A549 (cell line): Measurements from ENCODE around the gene MYOM1.

Experiments used
- CHD4 ChIP-seq: fragments of 200-600 bp; sonication (generic); IDR thresholded peaks from 2 replicates; pipeline ENCODE4 v1.6.1; 2016; ENCODE audit warnings: antibody characterized with exemption, mild to moderate bottlenecking, borderline replicate concordance
- CTCF ChIP-seq: fragments of >200 bp; sonication (Bioruptor Twin); formaldehyde crosslinking; IDR thresholded peaks from 3 replicates; pipeline ENCODE4 v1.5.1; 2016
- EP300 ChIP-seq, 2 experiments: fragments of >200 bp; sonication (Bioruptor Twin); formaldehyde crosslinking; IDR thresholded peaks; 2 replicates in 1 of 2; 3 replicates in 1 of 2; pipeline ENCODE4 v1.6.1; 2016 to 2017
- HOXB5 ChIP-seq: fragments of 250-450 bp; sonication (Bioruptor Pico); IDR thresholded peaks from 2 replicates; pipeline ENCODE4 v1.5.0; 2020; ENCODE audit warnings: mild to moderate bottlenecking, moderate library complexity
- JUNB ChIP-seq: fragments of >200 bp; sonication (Bioruptor Twin); formaldehyde crosslinking; IDR thresholded peaks from 2 replicates; pipeline ENCODE4 v1.6.1; 2016
- KDM1A ChIP-seq: fragments of 200-600 bp; sonication (generic); IDR thresholded peaks from 2 replicates; pipeline ENCODE4 v1.6.1; 2016; ENCODE audit warnings: low read depth, mild to moderate bottlenecking
- MAZ ChIP-seq: fragments of 150-350 bp; IDR thresholded peaks from 2 replicates; pipeline ENCODE4 v1.6.1; 2014; ENCODE audit warnings: antibody characterized with exemption, low read depth, low read length, borderline replicate concordance
- MYC ChIP-seq: IDR thresholded peaks from 2 replicates; pipeline ENCODE4 v1.6.1; 2012; ENCODE audit warnings: mild to moderate bottlenecking, inconsistent platforms, low read length, improper control_type of control experiment, borderline replicate concordance
- POLR2A ChIP-seq: IDR thresholded peaks from 2 replicates; pipeline ENCODE4 v1.6.1; 2012; ENCODE audit warnings: mild to moderate bottlenecking, low read length
- RCOR1 ChIP-seq: fragments of 150-350 bp; IDR thresholded peaks from 2 replicates; pipeline ENCODE4 v1.6.1; 2014; ENCODE audit warnings: antibody characterized with exemption, low read length, low read depth
- RFX5 ChIP-seq: fragments of 450-650 bp; IDR thresholded peaks from 2 replicates; pipeline ENCODE4 v1.7.1; 2014; ENCODE audit warnings: antibody characterized with exemption, mild to moderate bottlenecking, moderate library complexity
- ZFP36 ChIP-seq: fragments of 450-650 bp; IDR thresholded peaks from 2 replicates; pipeline ENCODE4 v1.6.1; 2014; ENCODE audit warnings: borderline replicate concordance; ENCODE audit not compliant: partially characterized antibody
- TF ChIP-seq, protein P1 (sequence below): IDR thresholded peaks from 2 replicates; pipeline ENCODE4 v1.6.1; 2012

- TF ChIP-seq CTCF (no peak), RFX5 (no peak), ZFP36 (no peak), HOXB5 (no peak), KDM1A (no peak), MAZ (no peak), JUNB (no peak), POLR2A (no peak), RCOR1 (no peak), CHD4 (no peak), EP300 (IDR thresholded peaks at IDR 0.05) (no peak), MYC (no peak)
- TF ChIP-seq, protein P1, sequence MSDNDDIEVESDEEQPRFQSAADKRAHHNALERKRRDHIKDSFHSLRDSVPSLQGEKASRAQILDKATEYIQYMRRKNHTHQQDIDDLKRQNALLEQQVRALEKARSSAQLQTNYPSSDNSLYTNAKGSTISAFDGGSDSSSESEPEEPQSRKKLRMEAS = no peak
These were observed 192.3 kb downstream of the MYOM1 start for GRCh38 chr18:3027370-3027891.
